ENCODE data around the gene ZNF718. TPM values are rescaled to one million over a fixed set of nuclear protein-coding genes. Genes with fewer than 3 reads are reported as not detected.
"Not testable (repeated sequence)": the region's sequence is repeated elsewhere in the genome, so short reads cannot be mapped to it uniquely, and the experiment has no call there.

The ZNF718 gene
- total RNA-seq, 4 donors from 2014 or later: 4.6 to 16.2 (median 5.7) TPM

GRCh38 chr4:175986-176385 lies 51.7 kb downstream of the ZNF718 start:
- no peak overlapping the region for H3K27ac ChIP-seq (replicated peaks in 1 of 4)
- TF ChIP-seq EP300 (IDR thresholded peaks at IDR 0.05) (no peak), POLR2A (IDR thresholded peaks at IDR 0.05; ENCODE audit: low read depth) (no peak), POLR2AphosphoS5 (IDR thresholded peaks at IDR 0.05) (no peak), CTCF (IDR thresholded peaks at IDR 0.05) (no peak)
- peaks cover 9 to 97% (median 87%) of the 10 kb centered on the region in 4 donors for H3K9me3 ChIP-seq
- no peak for DNase-seq (ENCODE audit: extremely low spot score)
- H3K27me3 ChIP-seq: no peaks in the 10 kb centered on the region
- H3K36me3 ChIP-seq: peaks cover 0 to 9% (median 5%) of the 10 kb centered on the region in 4 donors
- H3K4me1 ChIP-seq: no peaks in the 10 kb centered on the region
- no peak overlapping the region for H3K4me3 ChIP-seq
- intact Hi-C loops (cut with DNase I): no loop called here

- H3K4me3 ChIP-seq: no peak overlapping the region
- no peak overlapping the region for H3K27ac ChIP-seq (replicated peaks in 1 of 4)
- H3K36me3 ChIP-seq: no peaks in the 10 kb centered on the region
- no peaks in the 10 kb centered on the region for H3K27me3 ChIP-seq
- H3K9me3 ChIP-seq: peaks cover 9 to 93% (median 83%) of the 10 kb centered on the region in 4 donors
- no peak for DNase-seq (ENCODE audit: extremely low spot score)
- TF ChIP-seq POLR2A (IDR thresholded peaks at IDR 0.05; ENCODE audit: low read depth) (no peak), CTCF (IDR thresholded peaks at IDR 0.05) (no peak), POLR2AphosphoS5 (IDR thresholded peaks at IDR 0.05) (no peak), EP300 (IDR thresholded peaks at IDR 0.05) (no peak)
- H3K4me1 ChIP-seq: no peaks in the 10 kb centered on the region
- 100% methylated on average over 1 of the region's 1 CpG for WGBS
- intact Hi-C loops (cut with DNase I): no loop called here
These were observed 52.7 kb downstream of the ZNF718 start for GRCh38 chr4:176995-177394.

- 97% methylated on average over 3 of the region's 3 CpGs for WGBS
- H3K27me3 ChIP-seq; intact Hi-C loops (cut with DNase I); DNase-seq (ENCODE audit: extremely low spot score); H3K4me1 ChIP-seq; H3K36me3 ChIP-seq; H3K27ac ChIP-seq (replicated peaks in 1 of 4); H3K4me3 ChIP-seq: not testable (repeated sequence)
- H3K9me3 ChIP-seq: peaks cover 0 to 93% (median 75%) of the 10 kb centered on the region in 4 donors
These were observed 57.9 kb downstream of the ZNF718 start for GRCh38 chr4:182225-182624.

DNA sequence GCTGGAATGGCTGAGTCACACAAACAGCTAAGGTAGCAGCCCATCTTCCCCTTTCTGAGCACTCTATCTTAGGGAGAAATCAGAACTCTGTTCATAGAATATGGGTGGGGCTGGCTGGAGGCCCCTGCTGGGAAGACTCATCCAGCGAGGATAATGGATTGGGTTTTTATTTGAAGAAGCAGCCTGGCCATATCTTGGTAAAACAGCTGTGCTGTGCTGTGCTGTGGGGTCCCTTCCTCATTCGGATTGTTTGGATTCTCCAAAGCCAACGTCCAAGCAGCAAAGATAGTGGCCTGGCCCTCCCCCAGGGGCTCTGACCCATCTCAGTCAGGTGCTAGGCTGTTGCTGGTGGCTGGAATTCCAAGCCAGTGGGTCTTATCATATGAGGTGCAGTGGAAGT lies 63.8 kb downstream of the ZNF718 start:
- no peaks in the 10 kb centered on the region for H3K4me1 ChIP-seq
- peaks cover 0 to 61% (median 42%) of the 10 kb centered on the region in 4 donors for H3K9me3 ChIP-seq
- H3K4me3 ChIP-seq: no peak overlapping the region
- intact Hi-C loops (cut with DNase I): no loop called here
- DNase-seq (ENCODE audit: extremely low spot score): no peak
- H3K27ac ChIP-seq (replicated peaks in 1 of 4): no peak overlapping the region
- WGBS: 100% methylated on average over 1 of the region's 3 CpGs
- H3K27me3 ChIP-seq: no peaks in the 10 kb centered on the region
- no peaks in the 10 kb centered on the region for H3K36me3 ChIP-seq
- TF ChIP-seq CTCF (IDR thresholded peaks at IDR 0.05) (no peak), POLR2AphosphoS5 (IDR thresholded peaks at IDR 0.05) (no peak), POLR2A (IDR thresholded peaks at IDR 0.05; ENCODE audit: low read depth) (no peak), EP300 (IDR thresholded peaks at IDR 0.05) (no peak)

- DNase-seq (ENCODE audit: extremely low spot score); H3K36me3 ChIP-seq; H3K4me1 ChIP-seq; H3K27ac ChIP-seq (replicated peaks in 1 of 4); H3K27me3 ChIP-seq; intact Hi-C loops (cut with DNase I); H3K4me3 ChIP-seq: not testable (repeated sequence)
- WGBS: 54% methylated on average over 3 of the region's 3 CpGs
- H3K9me3 ChIP-seq: peaks cover 0 to 21% (median 0%) of the 10 kb centered on the region in 4 donors
These were observed 70.9 kb downstream of the ZNF718 start for GRCh38 chr4:195159-195558.

DNA sequence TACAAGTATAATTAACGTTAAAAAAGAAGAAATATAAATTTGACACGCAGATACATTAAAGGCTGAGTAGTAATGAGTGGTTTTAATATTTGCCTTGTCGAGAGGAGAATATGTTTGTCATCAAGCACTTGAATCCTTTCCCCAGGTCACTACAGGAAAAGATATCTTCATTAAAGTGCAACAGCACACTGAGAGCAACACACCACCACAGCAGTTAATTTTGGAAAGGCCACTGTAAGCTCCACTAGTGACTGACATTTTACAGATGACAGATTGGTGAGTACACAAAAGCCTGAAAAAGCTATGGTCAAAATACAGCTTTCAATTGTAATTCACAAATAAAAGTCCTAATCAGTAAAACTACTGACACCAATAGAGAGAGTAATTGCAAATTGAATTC lies 76.6 kb downstream of the ZNF718 start:
- Histone ChIP-seq H3K4me1 (no peaks in the 10 kb centered on the region), H3K36me3 (peaks cover 0 to 29% (median 3%) of the 10 kb centered on the region in 4 donors), H3K27me3 (no peaks in the 10 kb centered on the region), H3K4me3 (no peak overlapping the region), H3K27ac (replicated peaks in 1 of 4) (no peak overlapping the region), H3K9me3 (peaks cover 0 to 24% (median 4%) of the 10 kb centered on the region in 4 donors)
- no peak for DNase-seq (ENCODE audit: extremely low spot score)
- WGBS: 92% methylated on average over 3 of the region's 3 CpGs
- intact Hi-C loops (cut with DNase I): no loop called here
- TF ChIP-seq POLR2AphosphoS5 (IDR thresholded peaks at IDR 0.05): no peak
- no peak for TF ChIP-seq POLR2A (IDR thresholded peaks at IDR 0.05; ENCODE audit: low read depth)
- no peak for TF ChIP-seq EP300 (IDR thresholded peaks at IDR 0.05)
- no peak for TF ChIP-seq CTCF (IDR thresholded peaks at IDR 0.05)

GRCh38 chr4:202822-203221 lies 78.5 kb downstream of the ZNF718 start:
- H3K9me3 ChIP-seq: peaks cover 0 to 24% (median 4%) of the 10 kb centered on the region in 4 donors
- H3K27me3 ChIP-seq; intact Hi-C loops (cut with DNase I); H3K4me1 ChIP-seq; H3K27ac ChIP-seq (replicated peaks in 1 of 4); H3K4me3 ChIP-seq; DNase-seq (ENCODE audit: extremely low spot score): not testable (repeated sequence)
- peaks cover 0 to 29% (median 3%) of the 10 kb centered on the region in 4 donors for H3K36me3 ChIP-seq
